ENCODE measurements around the gene ZNF684.

DNA sequence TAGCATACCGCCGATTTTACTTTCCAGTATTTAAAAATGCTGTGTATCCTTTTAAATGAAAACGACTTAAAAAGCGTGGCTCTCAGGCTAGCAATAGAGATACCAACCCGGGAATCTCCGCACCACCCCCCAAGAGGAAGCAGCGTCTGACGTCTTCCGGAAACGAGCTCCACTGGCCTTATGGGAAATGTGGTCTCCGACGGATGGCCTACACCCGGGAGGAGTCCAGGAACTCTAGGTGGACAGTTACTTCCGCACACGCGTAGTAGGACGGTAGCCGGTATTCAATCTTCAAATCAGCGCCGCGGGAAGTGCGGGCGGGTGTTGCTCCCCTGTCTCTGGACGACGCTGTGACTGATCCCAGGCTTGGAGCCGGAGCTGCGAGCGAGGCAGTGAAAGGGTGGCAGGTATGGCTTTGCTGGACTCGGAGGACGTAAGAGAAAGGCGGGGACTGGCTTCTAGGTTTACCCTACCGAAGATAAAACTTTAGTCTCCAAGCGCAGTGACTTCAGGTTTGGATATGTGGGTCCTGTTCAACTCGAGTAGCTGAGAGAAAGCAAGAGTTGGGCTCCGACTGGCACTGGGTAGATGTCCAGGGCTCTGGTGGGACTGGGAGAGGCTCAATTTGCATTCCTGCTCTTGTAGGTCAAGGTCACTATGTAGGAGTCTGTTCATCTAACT, at the start of gene ZNF684:
- peak in 1 of 2 donors; percentile 80 for TF ChIP-seq POLR2A (IDR thresholded peaks at IDR 0.05)
- TF ChIP-seq, protein P1, sequence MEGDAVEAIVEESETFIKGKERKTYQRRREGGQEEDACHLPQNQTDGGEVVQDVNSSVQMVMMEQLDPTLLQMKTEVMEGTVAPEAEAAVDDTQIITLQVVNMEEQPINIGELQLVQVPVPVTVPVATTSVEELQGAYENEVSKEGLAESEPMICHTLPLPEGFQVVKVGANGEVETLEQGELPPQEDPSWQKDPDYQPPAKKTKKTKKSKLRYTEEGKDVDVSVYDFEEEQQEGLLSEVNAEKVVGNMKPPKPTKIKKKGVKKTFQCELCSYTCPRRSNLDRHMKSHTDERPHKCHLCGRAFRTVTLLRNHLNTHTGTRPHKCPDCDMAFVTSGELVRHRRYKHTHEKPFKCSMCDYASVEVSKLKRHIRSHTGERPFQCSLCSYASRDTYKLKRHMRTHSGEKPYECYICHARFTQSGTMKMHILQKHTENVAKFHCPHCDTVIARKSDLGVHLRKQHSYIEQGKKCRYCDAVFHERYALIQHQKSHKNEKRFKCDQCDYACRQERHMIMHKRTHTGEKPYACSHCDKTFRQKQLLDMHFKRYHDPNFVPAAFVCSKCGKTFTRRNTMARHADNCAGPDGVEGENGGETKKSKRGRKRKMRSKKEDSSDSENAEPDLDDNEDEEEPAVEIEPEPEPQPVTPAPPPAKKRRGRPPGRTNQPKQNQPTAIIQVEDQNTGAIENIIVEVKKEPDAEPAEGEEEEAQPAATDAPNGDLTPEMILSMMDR (IDR thresholded peaks at IDR 0.05), result no peak
